Osteoblast (primary cell): ENCODE results near the gene CD300LB. TPM values are rescaled to one million over a fixed set of nuclear protein-coding genes. Genes with fewer than 3 reads are reported as not detected.
A peak's percentile ranks its signal among the peaks of the same experiment; 100 is the strongest.

ENCODE experiments used
- DNase-seq: peaks from one replicate; pipeline ENCODE4 v3.0.0; 2011; ENCODE audit warnings: low spot score, mixed read lengths; ENCODE audit not compliant: insufficient read length; ENCODE audit errors: missing footprints
- H2AFZ ChIP-seq: 2 replicates; pipeline ENCODE4 v1.6.0; 2011; ENCODE audit warnings: mild to moderate bottlenecking, low read length
- H3K27ac ChIP-seq: 2 replicates; pipeline ENCODE4 v1.5.1; 2011; ENCODE audit warnings: mild to moderate bottlenecking, low read depth, low read length, moderate library complexity
- H3K27me3 ChIP-seq: 2 replicates; pipeline ENCODE4 v1.6.0; 2012; ENCODE audit warnings: mild to moderate bottlenecking, control low read depth, inconsistent platforms, low read length, moderate library complexity; ENCODE audit not compliant: insufficient read depth
- H3K36me3 ChIP-seq: 2 replicates; pipeline ENCODE4 v1.5.1; 2011; ENCODE audit warnings: mild to moderate bottlenecking, low read length, control low read depth, moderate library complexity; ENCODE audit not compliant: insufficient read depth
- H3K4me1 ChIP-seq: 2 replicates; pipeline ENCODE4 v1.5.1; 2011; ENCODE audit warnings: mild to moderate bottlenecking, low read length, control low read depth, moderate library complexity; ENCODE audit not compliant: insufficient read depth
- H3K4me2 ChIP-seq: 2 replicates; pipeline ENCODE4 v1.6.0; 2011; ENCODE audit warnings: mild to moderate bottlenecking, low read length; ENCODE audit not compliant: insufficient read depth
- H3K4me3 ChIP-seq: fragments of 200-600 bp; sonication (generic); 3 replicates; pipeline ENCODE4 v1.5.1; 2012; ENCODE audit warnings: mild to moderate bottlenecking, low read length, inconsistent platforms; ENCODE audit not compliant: insufficient read depth
- H3K79me2 ChIP-seq: 2 replicates; pipeline ENCODE4 v1.6.0; 2012; ENCODE audit warnings: mild to moderate bottlenecking, low read length, control low read depth, inconsistent platforms; ENCODE audit not compliant: insufficient read depth
- H3K9me3 ChIP-seq: 2 replicates; pipeline ENCODE4 v1.5.1; 2011; ENCODE audit warnings: low read depth, low read length, control low read depth
- H4K20me1 ChIP-seq: 2 replicates; pipeline ENCODE4 v1.6.0; 2012; ENCODE audit warnings: mild to moderate bottlenecking, low read length, control low read depth; ENCODE audit not compliant: insufficient read depth
- CTCF ChIP-seq: IDR thresholded peaks from 2 replicates; pipeline ENCODE4 v1.5.1; 2011; ENCODE audit warnings: mild to moderate bottlenecking, low read depth, low read length, moderate library complexity; ENCODE audit errors: extremely low read depth
- total RNA-seq: library from RNA; depleted of rRNA; stranded (reverse); fragments of >200 nt; gene quantifications from 2 replicates; pipeline ENCODE4 v1.2.3, GENCODE V29; 2012

CD300LB gene
- total RNA-seq, 1 donor = not detected

- Histone ChIP-seq H3K4me3 (no peak overlapping the region), H2AFZ (no peak overlapping the region), H3K4me1 (peaks cover 3% of the 10 kb centered on the region), H3K27ac (no peak overlapping the region), H3K27me3 (peaks cover 7% of the 10 kb centered on the region), H4K20me1 (no peaks in the 10 kb centered on the region), H3K36me3 (no peaks in the 10 kb centered on the region), H3K79me2 (no peaks in the 10 kb centered on the region), H3K4me2 (no peak overlapping the region), H3K9me3 (no peaks in the 10 kb centered on the region)
- TF ChIP-seq CTCF = no peak
- no peak for DNase-seq
Measured at GRCh38 chr17:74555427-74555940, 24.2 kb upstream of the CD300LB start.

GRCh38 chr17:74554909-74555308, 23.6 kb upstream of the CD300LB start:
- no peaks in the 10 kb centered on the region for H4K20me1 ChIP-seq
- DNase-seq = peak; percentile 80
- no peaks in the 10 kb centered on the region for H3K79me2 ChIP-seq
- no peak overlapping the region for H2AFZ ChIP-seq
- no peaks in the 10 kb centered on the region for H3K36me3 ChIP-seq
- TF ChIP-seq CTCF = no peak
- no peak overlapping the region for H3K4me2 ChIP-seq
- H3K4me1 ChIP-seq = peaks cover 3% of the 10 kb centered on the region
- no peaks in the 10 kb centered on the region for H3K9me3 ChIP-seq
- H3K27ac ChIP-seq = no peak overlapping the region
- peaks cover 7% of the 10 kb centered on the region for H3K27me3 ChIP-seq
- H3K4me3 ChIP-seq = no peak overlapping the region

GRCh38 chr17:74552037-74552436, 20.8 kb upstream of the CD300LB start:
- Histone ChIP-seq H3K4me3 (no peak overlapping the region), H3K79me2 (no peaks in the 10 kb centered on the region), H3K36me3 (no peaks in the 10 kb centered on the region), H3K4me2 (no peak overlapping the region), H3K9me3 (no peaks in the 10 kb centered on the region), H4K20me1 (no peaks in the 10 kb centered on the region), H2AFZ (no peak overlapping the region), H3K27ac (no peak overlapping the region), H3K27me3 (peaks cover 7% of the 10 kb centered on the region), H3K4me1 (peaks cover 3% of the 10 kb centered on the region)
- TF ChIP-seq CTCF = no peak
- DNase-seq = no peak

- Histone ChIP-seq H4K20me1 (no peaks in the 10 kb centered on the region), H3K36me3 (no peaks in the 10 kb centered on the region), H3K9me3 (no peaks in the 10 kb centered on the region), H3K27me3 (peaks cover 7% of the 10 kb centered on the region), H3K4me3 (no peak overlapping the region), H3K4me2 (no peak overlapping the region), H3K4me1 (peaks cover 3% of the 10 kb centered on the region), H3K79me2 (no peaks in the 10 kb centered on the region), H3K27ac (no peak overlapping the region), H2AFZ (no peak overlapping the region)
- no peak for TF ChIP-seq CTCF
- peak; percentile 18 for DNase-seq
Measured at GRCh38 chr17:74550602-74551001, 19.3 kb upstream of the CD300LB start.
